Activated naive CD4-positive, alpha-beta T cell treated with Interleukin-2 at 50 U/mL for 16 hours (primary cell): ENCODE data around the gene RAD51B.

ENCODE experiments used
- DNase-seq: peaks from one replicate; pipeline ENCODE4 v3.0.0-alpha.2; 2020

Gene RAD51B

GRCh38 chr14:68477461-68478085 is 658.0 kb downstream of the RAD51B start:
- DNase-seq, result no peak

- DNase-seq, result no peak
Observed at GRCh38 chr14:68479247-68479646, 659.7 kb downstream of the RAD51B start.

GRCh38 chr14:68482018-68482417 is 662.4 kb downstream of the RAD51B start:
- DNase-seq, result no peak

GRCh38 chr14:68482772-68483395 is 663.3 kb downstream of the RAD51B start:
- DNase-seq, result no peak

- no peak for DNase-seq
Observed at GRCh38 chr14:68486033-68486732, 666.6 kb downstream of the RAD51B start.

- DNase-seq, result no peak
Observed at GRCh38 chr14:68486809-68487208, 667.2 kb downstream of the RAD51B start.

GRCh38 chr14:68487805-68488590 is 668.4 kb downstream of the RAD51B start:
- DNase-seq, result no peak

- no peak for DNase-seq
Observed at GRCh38 chr14:68491793-68492192, 672.2 kb downstream of the RAD51B start.

- DNase-seq, result no peak
Observed at GRCh38 chr14:68492381-68493151, 673.0 kb downstream of the RAD51B start.

GRCh38 chr14:68493152-68493911 is 673.8 kb downstream of the RAD51B start:
- no peak for DNase-seq

- no peak for DNase-seq
Observed at GRCh38 chr14:68495101-68496039, 675.8 kb downstream of the RAD51B start.

- no peak for DNase-seq
Observed at GRCh38 chr14:68497011-68497410, 677.4 kb downstream of the RAD51B start.

GRCh38 chr14:68499451-68499850 is 679.9 kb downstream of the RAD51B start:
- DNase-seq, result no peak

- DNase-seq, result no peak
Observed at GRCh38 chr14:68501171-68501570, 681.6 kb downstream of the RAD51B start.

- DNase-seq, result no peak
Observed at GRCh38 chr14:68501614-68502052, 682.1 kb downstream of the RAD51B start.

- DNase-seq, result no peak
Observed at GRCh38 chr14:68502230-68502629, 682.7 kb downstream of the RAD51B start.

GRCh38 chr14:68503186-68503825 is 683.7 kb downstream of the RAD51B start:
- DNase-seq, result no peak

GRCh38 chr14:68504861-68505260 is 685.3 kb downstream of the RAD51B start:
- DNase-seq, result no peak

- no peak for DNase-seq
Observed at GRCh38 chr14:68506021-68506644, 686.6 kb downstream of the RAD51B start.
